BJ (cell line): Measurements from ENCODE around the gene USP31. TPM values are rescaled to one million over a fixed set of nuclear protein-coding genes. Genes with fewer than 3 reads are reported as not detected.

Source experiments
- CTCF ChIA-PET: fragments of 350-600 bp; formaldehyde crosslinking; extraction: SDS; loops from one replicate; lab custom pipeline; 2021; ENCODE audit warnings: antibody characterized with exemption, inconsistent platforms; lab: Yijun Ruan, JAX
- POLR2A ChIA-PET: fragments of 300-600 bp; sonication (Branson Sonifier 250); formaldehyde crosslinking; extraction: SDS; loops from one replicate; lab custom pipeline; 2021; ENCODE audit warnings: antibody characterized with exemption; lab: Charles Lee
- DNase-seq: peaks from one replicate; pipeline ENCODE4 v3.0.0-alpha.2; 2011; ENCODE audit warnings: low read depth
- H3K27me3 ChIP-seq: 2 replicates; pipeline ENCODE4 v1.6.0; 2011; ENCODE audit warnings: low read length; ENCODE audit not compliant: control insufficient read depth, insufficient read depth
- H3K36me3 ChIP-seq: 2 replicates; pipeline ENCODE4 v1.5.1; 2011; ENCODE audit warnings: low read length; ENCODE audit not compliant: control insufficient read depth, insufficient read depth
- H3K4me3 ChIP-seq: 2 replicates; pipeline ENCODE4 v1.5.1; 2011; ENCODE audit warnings: low read depth, mild to moderate bottlenecking, control low read depth, low read length
- polyA plus RNA-seq: library from polyadenylated mRNA; depleted of rRNA; stranded (reverse); fragments of >200 nt; gene quantifications from 2 replicates; pipeline ENCODE4 v1.2.3, GENCODE V29; 2011
- TF ChIP-seq, protein P1 (sequence below): IDR thresholded peaks from 2 replicates; pipeline ENCODE4 v1.5.1; 2011; ENCODE audit warnings: low read depth, mild to moderate bottlenecking, control low read depth, inconsistent platforms, low read length, moderate library complexity; ENCODE audit not compliant: insufficient read depth

USP31 gene
- polyA plus RNA-seq, 1 experiment: 5.4 TPM

GRCh38 chr16:23137818-23138217 is 11.4 kb downstream of the USP31 start:
- Histone ChIP-seq H3K27me3 (no peaks in the 10 kb centered on the region), H3K36me3 (no peaks in the 10 kb centered on the region), H3K4me3 (no peak overlapping the region)
- TF ChIP-seq, protein P1, sequence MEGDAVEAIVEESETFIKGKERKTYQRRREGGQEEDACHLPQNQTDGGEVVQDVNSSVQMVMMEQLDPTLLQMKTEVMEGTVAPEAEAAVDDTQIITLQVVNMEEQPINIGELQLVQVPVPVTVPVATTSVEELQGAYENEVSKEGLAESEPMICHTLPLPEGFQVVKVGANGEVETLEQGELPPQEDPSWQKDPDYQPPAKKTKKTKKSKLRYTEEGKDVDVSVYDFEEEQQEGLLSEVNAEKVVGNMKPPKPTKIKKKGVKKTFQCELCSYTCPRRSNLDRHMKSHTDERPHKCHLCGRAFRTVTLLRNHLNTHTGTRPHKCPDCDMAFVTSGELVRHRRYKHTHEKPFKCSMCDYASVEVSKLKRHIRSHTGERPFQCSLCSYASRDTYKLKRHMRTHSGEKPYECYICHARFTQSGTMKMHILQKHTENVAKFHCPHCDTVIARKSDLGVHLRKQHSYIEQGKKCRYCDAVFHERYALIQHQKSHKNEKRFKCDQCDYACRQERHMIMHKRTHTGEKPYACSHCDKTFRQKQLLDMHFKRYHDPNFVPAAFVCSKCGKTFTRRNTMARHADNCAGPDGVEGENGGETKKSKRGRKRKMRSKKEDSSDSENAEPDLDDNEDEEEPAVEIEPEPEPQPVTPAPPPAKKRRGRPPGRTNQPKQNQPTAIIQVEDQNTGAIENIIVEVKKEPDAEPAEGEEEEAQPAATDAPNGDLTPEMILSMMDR: no peak
- DNase-seq: no peak
- CTCF ChIA-PET: no interaction called here
- POLR2A ChIA-PET: no interaction called here

DNA sequence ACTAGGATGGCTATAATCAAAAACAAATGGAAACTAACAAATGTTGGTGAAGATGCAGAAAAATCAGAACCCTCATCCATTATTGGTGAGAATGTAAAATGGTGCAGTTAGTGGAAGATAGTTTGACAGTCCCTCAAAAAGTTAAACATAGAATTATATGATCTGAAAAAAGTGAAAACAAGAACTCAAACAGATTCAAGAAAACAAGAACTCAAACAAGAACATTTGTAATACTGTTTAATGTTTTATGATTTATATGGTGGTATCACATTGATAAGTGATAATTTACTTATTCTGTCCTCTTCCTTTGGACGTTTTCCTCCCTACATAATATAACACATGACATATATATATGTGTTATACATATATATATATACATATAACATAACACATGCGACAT is 12.0 kb downstream of the USP31 start:
- TF ChIP-seq, protein P1: no peak
- Histone ChIP-seq H3K27me3 (no peaks in the 10 kb centered on the region), H3K4me3 (no peak overlapping the region), H3K36me3 (no peaks in the 10 kb centered on the region)
- DNase-seq: no peak
- POLR2A ChIA-PET: no interaction called here
- CTCF ChIA-PET: no interaction called here

DNA sequence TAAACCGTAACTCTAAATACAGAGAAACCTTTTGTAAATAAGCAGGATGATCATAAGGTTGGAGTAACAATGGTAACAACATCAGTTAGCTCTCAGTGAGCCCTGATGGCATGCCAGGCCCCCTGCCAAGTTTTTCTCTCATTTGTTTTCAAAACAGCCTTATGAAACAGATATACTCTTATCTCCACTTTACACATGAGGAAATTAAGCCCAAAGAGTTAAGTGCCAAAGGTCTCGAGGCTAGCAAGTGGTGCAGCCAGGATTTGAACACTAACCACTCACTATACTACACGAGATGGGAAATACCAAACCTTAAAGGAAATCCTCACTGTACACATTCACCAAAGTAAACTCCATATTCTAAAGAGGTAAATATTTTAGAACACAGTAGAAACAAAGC is 15.0 kb downstream of the USP31 start:
- POLR2A ChIA-PET: interaction anchor here (0.6 kb wide), 1 partner anchor 11 kb away, joined by 4 read pairs; no protein-coding TSS in a partner anchor
- CTCF ChIA-PET: no interaction called here
- TF ChIP-seq, protein P1: no peak
- no peak for DNase-seq
- Histone ChIP-seq H3K27me3 (no peaks in the 10 kb centered on the region), H3K36me3 (no peaks in the 10 kb centered on the region), H3K4me3 (no peak overlapping the region)

DNA sequence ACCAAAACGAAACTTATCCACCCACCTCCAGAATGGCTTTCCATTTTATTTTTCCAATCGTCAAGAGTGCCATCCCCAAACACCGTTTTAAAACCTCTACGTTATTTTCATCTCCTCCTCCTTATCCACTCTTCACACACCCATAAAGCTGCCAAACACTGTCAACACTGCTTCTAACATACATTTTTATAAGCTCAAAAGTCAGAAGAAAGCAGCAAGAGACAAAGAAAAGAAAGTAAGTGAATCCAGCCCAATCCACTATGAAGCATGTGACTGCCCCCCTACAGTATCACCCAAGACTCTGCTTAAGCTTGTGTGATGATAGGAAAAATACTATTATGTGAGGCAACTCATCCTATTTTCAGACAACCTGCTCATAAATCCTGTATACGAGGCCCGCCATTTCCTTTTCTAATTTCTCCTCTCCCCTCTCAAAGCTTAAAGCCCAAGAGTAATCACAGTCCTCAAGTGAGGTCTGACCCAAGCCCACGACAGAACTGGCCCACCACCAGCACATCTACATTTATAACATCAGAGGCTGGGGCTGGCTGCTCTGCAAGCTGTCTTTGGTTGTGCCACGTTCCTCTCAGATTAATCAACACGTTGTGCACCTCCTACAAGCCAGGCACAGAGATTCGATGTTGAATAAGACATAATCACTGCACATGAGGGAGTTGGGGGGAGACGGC is 16.3 kb downstream of the USP31 start:
- TF ChIP-seq, protein P1: no peak
- ChIA-PET POLR2A (interaction anchor here (0.5 kb wide), 1 partner anchor 10 kb away, joined by 3 read pairs; no protein-coding TSS in a partner anchor), CTCF (interaction anchor here (0.7 to 1.2 kb wide), 2 partner anchors 11 to 302 kb away, joined by 3 read pairs; no protein-coding TSS in a partner anchor)
- no peak for DNase-seq
- Histone ChIP-seq H3K4me3 (no peak overlapping the region), H3K36me3 (no peaks in the 10 kb centered on the region), H3K27me3 (no peaks in the 10 kb centered on the region)

DNA sequence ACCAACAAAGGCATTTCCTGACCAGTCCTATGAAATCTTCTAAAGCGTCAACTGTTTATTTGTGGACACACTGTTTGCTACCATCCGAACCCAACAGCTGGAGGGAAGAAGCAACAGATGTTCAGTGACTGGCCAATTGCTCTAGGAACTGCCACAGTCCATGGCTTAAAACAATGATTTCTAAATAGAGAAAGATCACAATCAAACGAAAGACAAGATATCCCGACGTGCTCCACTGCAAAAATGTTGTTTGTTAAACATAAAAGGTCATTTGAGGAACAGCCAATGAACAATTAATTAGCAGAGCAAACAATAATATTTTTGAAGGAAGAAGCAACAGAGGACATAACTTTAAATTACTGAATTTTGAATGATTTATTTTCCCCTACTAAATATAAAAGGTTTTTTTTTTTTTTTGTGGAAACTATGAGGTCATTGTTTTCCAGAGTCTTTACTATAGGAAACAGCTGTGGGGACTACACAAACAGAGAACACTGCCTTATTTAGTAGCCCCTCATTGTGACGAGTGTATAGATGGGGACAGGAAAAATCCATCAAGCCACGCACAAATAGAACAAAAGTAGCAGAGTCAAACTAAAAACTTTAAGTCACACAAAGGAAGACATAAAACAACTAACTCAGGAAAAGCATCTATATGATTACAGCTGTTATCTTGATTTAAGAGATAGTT is 17.2 kb downstream of the USP31 start:
- DNase-seq: no peak
- Histone ChIP-seq H3K27me3 (no peaks in the 10 kb centered on the region), H3K4me3 (no peak overlapping the region), H3K36me3 (no peaks in the 10 kb centered on the region)
- POLR2A ChIA-PET: interaction anchor here (0.5 kb wide), 1 partner anchor 9 kb away, joined by 3 read pairs; no protein-coding TSS in a partner anchor
- CTCF ChIA-PET: interaction anchor here (0.7 to 1.2 kb wide), 2 partner anchors 12 to 302 kb away, joined by 3 read pairs; no protein-coding TSS in a partner anchor
- TF ChIP-seq, protein P1: no peak
